Loucy (cell line): ENCODE measurements around the gene TAS2R3.

Experiments used
- CTCF ChIP-seq: fragments of 200-600 bp; sonication (generic); conservative IDR thresholded peaks from 2 replicates; pipeline ENCODE4 v1.5.1; 2014; ENCODE audit warnings: mild to moderate bottlenecking, antibody characterized with exemption, low read length
- EZH2phosphoT487 ChIP-seq: fragments of 200-600 bp; IDR thresholded peaks from 2 replicates; pipeline ENCODE4 v1.6.1; 2018; ENCODE audit warnings: antibody characterized with exemption, mild to moderate bottlenecking, moderate library complexity, borderline replicate concordance

GRCh38 chr7:141744131-141744530 lies 19.8 kb upstream of the TAS2R3 start:
- no peak for TF ChIP-seq EZH2phosphoT487
- TF ChIP-seq CTCF: no peak
